ENCODE results near the gene KLHL22.
"Not testable (repeated sequence)": the region's sequence is repeated elsewhere in the genome, so short reads cannot be mapped to it uniquely, and the experiment has no call there.

Gene KLHL22

DNA sequence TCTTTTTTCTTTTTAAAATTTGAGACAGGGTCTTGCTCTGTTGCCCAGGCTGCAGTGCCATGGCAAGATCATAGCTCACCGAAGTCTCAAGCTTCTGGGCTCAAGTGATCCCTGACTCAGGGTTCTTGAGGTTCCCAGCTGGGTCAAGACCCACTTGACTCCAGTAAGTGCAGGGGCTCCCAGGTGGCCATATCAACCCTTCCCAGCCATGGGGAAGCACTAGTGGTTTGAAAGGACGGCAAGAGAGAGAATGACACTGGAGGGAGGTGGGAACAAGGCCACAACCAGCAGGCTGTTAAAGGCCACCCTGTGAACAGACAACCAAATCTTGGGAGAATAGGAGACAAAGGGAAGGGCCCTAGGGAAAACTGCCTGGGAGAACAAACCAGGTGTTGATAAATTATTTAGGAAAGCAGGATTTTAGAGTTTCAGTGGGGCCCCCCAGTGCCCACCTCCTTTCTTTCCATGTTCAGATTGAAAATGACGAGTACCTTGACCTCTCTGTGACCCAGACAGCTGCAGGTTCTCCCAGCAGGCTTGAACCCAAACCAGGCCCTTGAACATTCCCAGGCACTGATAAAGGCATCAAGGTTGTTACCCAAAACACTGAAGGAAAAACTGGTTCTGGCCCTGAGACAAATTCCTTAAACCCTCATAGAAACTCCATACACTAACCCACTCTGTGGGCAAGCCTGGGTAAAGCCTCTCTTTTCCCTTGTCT is 28.8 kb downstream of the KLHL22 start:
- DNase-seq (ENCODE audit: low read depth), result no peak

DNA sequence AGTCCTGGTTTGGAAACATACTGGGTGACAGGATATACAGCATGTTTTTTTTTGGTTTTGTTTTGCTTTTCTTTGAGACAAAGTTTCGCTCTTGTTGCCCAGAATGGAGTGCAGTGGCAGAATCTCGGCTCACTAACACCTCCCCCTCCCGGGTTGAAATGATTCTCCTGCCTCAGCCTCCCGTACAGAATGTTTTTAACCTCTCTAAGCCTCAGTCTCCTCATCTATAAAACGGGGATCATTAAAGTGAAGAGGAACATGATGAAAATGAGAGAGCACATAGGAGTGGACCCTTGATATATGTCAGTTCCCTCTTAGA is 29.9 kb downstream of the KLHL22 start:
- DNase-seq (ENCODE audit: low read depth), result no peak

DNA sequence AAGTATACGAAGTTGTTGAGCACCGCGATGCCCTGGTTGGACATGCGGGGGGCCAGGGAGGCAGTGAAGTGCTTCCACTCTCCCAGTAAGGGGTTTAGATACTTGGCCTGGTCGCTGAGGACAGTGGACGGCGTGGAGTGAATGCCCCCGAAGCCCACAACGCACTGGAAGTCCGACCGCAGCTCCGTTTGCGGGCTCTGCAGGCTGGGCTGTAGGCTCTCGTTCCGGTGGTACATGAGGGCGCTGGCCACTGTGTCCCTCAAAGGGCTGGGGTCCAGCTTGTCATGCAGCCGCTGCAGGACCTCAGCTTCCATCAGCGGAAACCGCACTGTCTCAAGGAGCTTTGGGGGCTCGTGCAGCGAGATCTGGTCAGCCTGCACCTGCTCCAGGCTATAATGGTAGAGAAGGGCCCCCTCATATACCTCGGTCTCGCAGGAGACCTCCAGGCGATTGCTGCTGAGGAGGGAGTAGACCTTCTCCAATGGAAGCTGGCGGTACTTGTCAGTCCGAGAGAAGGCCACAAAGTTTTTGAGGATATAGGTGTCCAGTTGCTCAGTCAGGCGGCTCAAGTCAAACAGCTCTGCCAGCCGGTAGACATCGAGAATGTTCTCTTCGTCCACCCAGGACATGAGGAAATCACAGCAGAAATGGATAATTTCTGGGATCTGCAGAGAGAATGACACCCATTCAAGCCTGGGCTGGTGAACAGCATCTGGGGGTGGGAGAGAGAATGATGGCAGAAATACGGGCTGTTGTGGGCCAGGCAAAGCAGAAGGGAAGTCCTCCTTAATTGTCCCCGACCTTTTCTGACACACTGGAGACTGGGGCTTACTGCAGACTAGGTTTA is 30.5 kb downstream of the KLHL22 start:
- no peak for DNase-seq (ENCODE audit: low read depth)

GRCh38 chr22:20464096-20464614 is 31.4 kb downstream of the KLHL22 start:
- no peak for DNase-seq (ENCODE audit: low read depth)

DNA sequence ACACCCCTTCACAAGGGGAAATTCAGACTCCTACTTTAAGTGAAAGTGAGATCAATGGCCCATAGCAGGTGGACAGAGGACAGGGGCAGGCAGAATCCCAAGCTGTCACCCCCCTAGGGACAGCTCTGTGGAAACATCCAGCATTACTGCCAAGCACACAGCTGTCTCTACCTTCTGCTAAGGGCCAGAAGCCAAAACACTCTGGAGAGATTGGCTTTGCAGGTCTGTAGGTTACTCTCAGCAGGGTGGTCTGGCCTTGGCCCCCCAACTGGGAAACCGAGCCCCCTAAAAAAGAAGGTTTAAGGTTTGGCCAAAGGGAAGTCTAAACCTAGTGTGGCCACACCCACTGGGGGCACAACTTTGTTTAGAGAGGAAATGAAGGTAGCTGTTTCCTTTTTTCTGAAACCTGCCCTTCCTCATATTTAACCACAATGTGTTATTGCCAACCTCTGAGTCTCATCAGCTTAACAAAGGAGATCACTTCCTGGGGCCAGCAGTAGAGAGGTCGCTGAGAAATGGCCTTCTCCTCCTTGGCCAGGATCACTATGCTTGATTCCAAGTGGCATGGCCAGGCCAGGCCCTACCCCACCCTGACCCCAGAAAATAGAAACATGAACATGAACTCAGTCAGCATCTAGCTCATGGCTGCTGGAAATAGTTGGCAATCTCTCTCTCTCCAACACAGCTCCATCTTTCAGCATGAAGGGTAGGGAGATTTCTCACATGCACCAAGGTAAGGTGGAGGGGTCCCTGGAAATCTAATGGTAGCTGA is 32.1 kb downstream of the KLHL22 start:
- no peak for DNase-seq (ENCODE audit: low read depth)

- no peak for DNase-seq (ENCODE audit: low read depth)
Observed at GRCh38 chr22:20459862-20460261, 35.7 kb downstream of the KLHL22 start.

DNA sequence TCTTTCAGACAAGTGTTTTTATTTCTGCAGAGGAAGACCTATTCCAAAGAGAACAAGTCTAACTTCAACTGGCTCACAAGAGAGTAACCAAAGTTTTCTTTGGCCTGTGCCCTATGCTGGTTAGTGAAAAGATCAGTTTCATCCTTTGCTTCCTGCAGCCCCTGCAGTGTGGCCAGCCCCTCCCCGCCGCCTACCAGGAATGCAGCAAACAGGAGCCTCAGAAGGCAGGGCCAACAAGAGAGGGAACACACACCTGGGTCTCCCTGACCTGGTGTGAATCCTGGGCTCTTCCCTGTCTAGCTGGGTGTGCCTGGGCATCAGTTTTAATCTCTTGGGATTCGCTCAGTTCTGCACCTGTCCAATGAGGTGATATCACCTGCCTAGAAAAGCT is 36.4 kb downstream of the KLHL22 start:
- DNase-seq (ENCODE audit: low read depth), result no peak

GRCh38 chr22:20458530-20459151 is 37.0 kb downstream of the KLHL22 start:
- DNase-seq (ENCODE audit: low read depth), result no peak

DNA sequence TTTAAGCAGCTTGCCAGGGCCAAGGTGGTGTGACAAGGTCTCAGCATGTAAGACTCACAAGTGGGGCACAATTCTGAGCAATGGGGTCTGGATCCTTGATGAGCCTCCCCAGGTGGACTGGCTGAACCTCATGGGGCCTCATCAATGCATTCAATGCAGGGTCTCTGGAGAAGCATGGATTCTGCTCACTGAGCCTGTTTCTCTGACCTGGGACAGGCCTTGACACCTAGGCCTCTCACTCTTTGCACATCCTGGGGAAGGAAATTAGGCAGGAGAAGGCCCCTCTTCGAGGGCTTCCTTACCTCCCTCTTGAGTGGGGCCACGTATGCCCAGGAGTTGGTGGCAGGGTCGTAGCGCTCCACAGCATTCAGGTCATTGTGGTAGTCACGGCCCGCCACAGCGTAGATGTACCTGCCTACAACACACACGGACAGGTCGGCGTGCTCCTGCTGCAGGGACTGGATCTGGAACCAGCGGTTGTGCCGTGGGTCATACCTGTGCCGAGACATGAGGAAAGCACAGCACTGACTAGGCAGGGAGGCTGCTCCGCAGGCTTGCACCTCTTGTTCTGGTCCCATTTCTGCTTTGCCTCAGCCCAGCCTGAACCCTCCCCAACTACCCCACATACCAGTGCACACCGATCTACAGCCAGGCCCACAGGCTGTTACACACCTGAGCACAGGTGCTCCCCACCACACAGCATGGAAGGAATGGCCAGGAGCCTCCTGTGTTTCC is 37.9 kb downstream of the KLHL22 start:
- DNase-seq (ENCODE audit: low read depth), result no peak

DNA sequence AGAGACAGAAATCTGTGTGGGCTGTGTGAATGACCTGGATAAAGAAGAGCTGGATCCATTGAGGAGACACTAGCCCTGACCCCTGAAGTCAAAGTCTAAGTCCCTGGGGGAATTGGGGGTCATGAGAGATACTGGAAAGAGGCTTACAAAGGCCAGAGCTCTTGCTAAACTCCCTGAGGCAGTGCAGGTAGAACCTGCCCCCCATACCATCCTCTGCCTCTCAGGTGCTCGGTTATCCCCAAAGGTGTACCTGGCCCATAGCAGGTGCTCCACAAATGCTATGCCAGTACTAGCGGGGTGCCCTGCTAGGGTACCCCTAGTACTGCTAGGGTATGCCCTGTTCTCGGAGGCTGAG is 38.9 kb downstream of the KLHL22 start:
- DNase-seq (ENCODE audit: low read depth), result no peak

- peak; percentile 45 for DNase-seq (ENCODE audit: low read depth)
Observed at GRCh38 chr22:20456064-20456721, 39.4 kb downstream of the KLHL22 start.

DNA sequence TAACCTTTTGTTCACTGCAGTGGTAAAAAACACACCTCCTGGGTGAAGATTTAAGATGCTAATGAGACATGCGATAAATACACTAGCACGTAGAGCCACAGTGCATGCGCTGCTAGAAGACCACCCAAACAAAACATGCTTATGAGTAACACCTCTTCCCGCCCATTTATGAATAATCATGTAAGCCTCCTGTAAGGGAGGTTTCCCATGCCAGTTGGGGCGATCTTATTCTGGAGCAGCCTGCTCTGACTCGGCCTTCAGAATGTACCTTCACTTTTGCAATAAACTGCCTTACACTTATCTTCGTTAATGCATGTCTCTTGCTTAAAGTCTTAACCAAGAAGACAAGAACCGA is 39.9 kb downstream of the KLHL22 start:
- no peak for DNase-seq (ENCODE audit: low read depth)

DNA sequence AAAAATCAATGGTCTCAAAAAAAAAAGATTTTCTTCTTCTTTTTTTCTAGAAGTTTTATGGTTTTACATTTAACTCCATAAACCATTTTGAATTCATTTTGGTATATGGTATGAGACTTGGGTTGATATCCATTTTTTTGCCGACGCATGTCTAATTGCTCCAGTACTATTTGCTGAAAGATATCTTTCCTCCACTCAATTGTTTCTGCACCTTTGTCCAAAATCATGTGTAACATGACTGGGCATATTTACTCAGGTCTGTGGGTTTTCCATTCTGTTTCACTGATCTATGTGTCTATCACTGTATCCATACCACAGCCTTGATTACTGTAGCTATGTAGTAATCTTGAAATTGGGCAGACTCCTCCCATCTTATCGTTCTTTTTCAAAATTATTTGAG is 42.4 kb downstream of the KLHL22 start:
- no peak for DNase-seq (ENCODE audit: low read depth)

DNA sequence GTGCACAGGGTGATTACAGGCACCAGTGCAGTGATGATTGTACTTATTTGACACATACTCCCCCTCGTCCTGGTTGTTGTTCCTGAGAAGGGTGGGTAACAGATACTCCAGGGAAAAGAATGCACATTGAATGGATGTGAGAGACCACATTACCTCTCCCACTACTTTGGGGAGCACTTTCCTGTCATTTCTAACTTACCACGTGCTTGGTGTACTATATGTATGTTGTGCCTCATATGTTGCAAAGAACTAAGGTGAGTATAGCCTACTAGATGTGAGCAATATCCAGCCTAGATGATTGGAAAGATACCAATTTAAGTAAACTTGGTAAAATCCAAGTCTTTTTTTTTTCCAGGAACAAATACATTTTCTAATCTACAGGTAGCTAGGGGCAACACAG is 43.7 kb downstream of the KLHL22 start:
- DNase-seq (ENCODE audit: low read depth), result no peak

GRCh38 chr22:20451129-20451778 is 44.3 kb downstream of the KLHL22 start:
- not testable (repeated sequence) for DNase-seq (ENCODE audit: low read depth)

DNA sequence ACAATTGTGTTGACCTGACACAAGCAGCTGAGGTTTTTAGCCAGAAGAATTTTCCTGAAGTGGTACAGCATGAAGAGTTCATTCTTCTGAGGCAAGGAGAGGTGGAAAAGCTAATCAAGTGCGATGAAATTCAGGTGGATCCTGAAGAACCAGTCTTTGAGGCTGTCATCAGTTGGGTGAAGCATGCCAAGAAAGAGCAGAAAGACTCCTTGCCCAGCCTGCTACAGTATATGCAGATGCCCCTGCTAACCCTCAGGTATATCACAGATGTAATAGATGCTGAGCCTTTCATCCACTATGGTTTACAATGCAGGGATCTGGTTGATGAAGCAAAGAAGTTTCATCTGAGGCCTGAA is 45.1 kb downstream of the KLHL22 start:
- DNase-seq (ENCODE audit: low read depth), result no peak

GRCh38 chr22:20449819-20450550 is 45.6 kb downstream of the KLHL22 start:
- DNase-seq (ENCODE audit: low read depth), result no peak

DNA sequence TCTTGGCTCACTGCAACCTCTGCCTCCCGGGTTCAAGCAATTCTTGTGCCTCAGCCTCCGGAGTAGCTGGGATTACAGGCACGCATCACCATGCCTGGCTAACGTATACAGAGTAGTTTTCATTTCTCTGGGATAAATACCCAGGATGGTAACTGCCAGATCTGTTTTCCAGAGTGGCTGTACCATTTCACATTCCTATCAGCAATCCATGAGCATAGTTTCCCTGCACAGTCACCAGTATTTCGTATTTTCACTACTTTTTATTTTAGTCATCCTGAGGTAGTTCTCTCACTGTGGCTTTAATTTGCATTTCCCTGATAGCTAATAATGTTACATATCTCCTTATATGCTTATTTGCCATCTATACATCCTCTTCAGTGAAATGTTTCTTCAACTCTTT is 47.0 kb downstream of the KLHL22 start:
- no peak for DNase-seq (ENCODE audit: low read depth)

- no peak for DNase-seq (ENCODE audit: low read depth)
Observed at GRCh38 chr22:20446383-20446970, 49.1 kb downstream of the KLHL22 start.

GRCh38 chr22:20444325-20444724 is 51.3 kb downstream of the KLHL22 start:
- no peak for DNase-seq (ENCODE audit: low read depth)

Data from stimulated activated CD8-positive, alpha-beta memory T cell treated with anti-CD3 and anti-CD28 coated beads, Interleukin-15, amount 100 ng/mL, for 1 hour (primary cell).